Measurements from ENCODE around the gene SLC46A1. TPM values are rescaled to one million over a fixed set of nuclear protein-coding genes. Genes with fewer than 3 reads are reported as not detected.
A peak's percentile ranks its signal among the peaks of the same experiment; 100 is the strongest.

The SLC46A1 gene
- total and polyA plus RNA-seq, 2 of the 13 experiments (the other 11 are each of a cell fraction or from before 2014, with no cell fraction given) = 19.6 to 22.6 TPM

- no peak for TF ChIP-seq USF2 (IDR thresholded peaks at IDR 0.05; ENCODE audit: low read depth, low read length)
- no peak for TF ChIP-seq USF2 (CRISPR knock-in tag; IDR thresholded peaks at IDR 0.05; ENCODE audit: borderline replicate concordance)
- TF ChIP-seq ZNF598 (CRISPR knock-in tag; IDR thresholded peaks at IDR 0.05; ENCODE audit: borderline replicate concordance) = 0 out of 2 replicates have a peak, but pooled peaks have one; percentile 44
- TF ChIP-seq FOXA1 (IDR thresholded peaks at IDR 0.05) = no peak
- TF ChIP-seq FOXA1 (CRISPR knock-in tag; IDR thresholded peaks at IDR 0.05) = no peak; the same call in 1 of the 2 replicates
- no peak for TF ChIP-seq ZC3H4 (CRISPR knock-in tag; IDR thresholded peaks at IDR 0.05; ENCODE audit: borderline replicate concordance)
- TF ChIP-seq ZNF713 (CRISPR knock-in tag; IDR thresholded peaks at IDR 0.05) = no peak
- peak; percentile 74; the same call in 1 of the 2 replicates for TF ChIP-seq ZBTB37 (CRISPR knock-in tag; IDR thresholded peaks at IDR 0.05)
- TF ChIP-seq FOSL2 (CRISPR knock-in tag; IDR thresholded peaks at IDR 0.05) = peak; percentile 43; the same call in 1 of the 2 replicates
- no peak for TF ChIP-seq SNRNP70 (IDR thresholded peaks at IDR 0.05; ENCODE audit: low read depth, low read length)
- peak; percentile 70; the same call in 1 of the 2 replicates for TF ChIP-seq LBX2 (CRISPR knock-in tag; IDR thresholded peaks at IDR 0.05; ENCODE audit: borderline replicate concordance)
- TF ChIP-seq ZNF792 (CRISPR knock-in tag; IDR thresholded peaks at IDR 0.05) = 0 out of 2 replicates have a peak, but pooled peaks have one; percentile 54
- TF ChIP-seq ZNF691 (CRISPR knock-in tag; IDR thresholded peaks at IDR 0.05; ENCODE audit: borderline replicate concordance, low read depth) = no peak; the same call in 1 of the 2 replicates
- no peak for TF ChIP-seq STAT5B (CRISPR knock-in tag; IDR thresholded peaks at IDR 0.05)
- TF ChIP-seq ZNF143 (CRISPR knock-in tag; IDR thresholded peaks at IDR 0.05) = no peak
- no peak for TF ChIP-seq SOX6 (IDR thresholded peaks at IDR 0.05)
- peak; percentile 91 for TF ChIP-seq SOX6 (CRISPR knock-in tag; IDR thresholded peaks at IDR 0.05)
- peak; percentile 74 for TF ChIP-seq RXRA (CRISPR knock-in tag; IDR thresholded peaks at IDR 0.05)
- TF ChIP-seq NRL (CRISPR knock-in tag; IDR thresholded peaks at IDR 0.05; ENCODE audit: borderline replicate concordance) = peak; percentile 42; the same call in 1 of the 2 replicates
- no peak for TF ChIP-seq HMGA1 (CRISPR knock-in tag; conservative IDR thresholded peaks at IDR 0.05)
- TF ChIP-seq ARID5B (CRISPR knock-in tag; IDR thresholded peaks at IDR 0.05) = peak; percentile 85
Observed at GRCh38 chr17:28404812-28405570, 1.0 kb downstream of the SLC46A1 start (continued).
